GM20000 (cell line): Measurements from ENCODE around the gene PTGES3.

Experiments
- DNase-seq: peaks from one replicate; pipeline ENCODE4 v3.0.0; 2012; ENCODE audit warnings: low spot score
- TF ChIP-seq, protein P1 (sequence below): IDR thresholded peaks from 2 replicates; pipeline ENCODE4 v1.5.1; 2012; ENCODE audit warnings: mild to moderate bottlenecking, control low read depth; ENCODE audit errors: extremely low read depth, missing control alignments

Gene PTGES3

DNA sequence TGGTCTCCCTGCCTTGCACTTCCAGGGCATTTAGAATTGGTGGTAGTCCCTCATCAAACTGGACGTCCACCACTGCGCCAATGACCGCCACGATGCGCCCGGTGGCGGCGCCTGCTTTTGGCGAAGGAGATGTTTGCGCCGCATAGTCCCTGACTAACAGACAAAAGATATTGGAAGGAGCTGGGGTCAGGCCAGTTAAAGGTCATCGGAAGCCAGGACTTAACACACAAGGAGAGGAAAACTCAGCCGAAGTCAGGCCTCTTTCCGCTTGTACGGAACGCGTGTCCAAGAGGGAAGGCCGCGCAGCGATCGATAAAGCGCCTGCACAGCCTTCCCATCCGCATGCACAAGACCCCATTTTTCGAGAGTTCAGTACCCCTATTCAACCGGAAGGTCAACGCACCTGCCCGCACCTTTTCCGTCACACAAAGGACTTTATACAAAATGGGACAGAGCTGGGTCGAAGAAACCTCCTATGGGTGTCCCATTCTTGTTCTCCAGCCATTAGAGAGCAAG lies 42.8 kb downstream of the PTGES3 start:
- TF ChIP-seq, protein P1, sequence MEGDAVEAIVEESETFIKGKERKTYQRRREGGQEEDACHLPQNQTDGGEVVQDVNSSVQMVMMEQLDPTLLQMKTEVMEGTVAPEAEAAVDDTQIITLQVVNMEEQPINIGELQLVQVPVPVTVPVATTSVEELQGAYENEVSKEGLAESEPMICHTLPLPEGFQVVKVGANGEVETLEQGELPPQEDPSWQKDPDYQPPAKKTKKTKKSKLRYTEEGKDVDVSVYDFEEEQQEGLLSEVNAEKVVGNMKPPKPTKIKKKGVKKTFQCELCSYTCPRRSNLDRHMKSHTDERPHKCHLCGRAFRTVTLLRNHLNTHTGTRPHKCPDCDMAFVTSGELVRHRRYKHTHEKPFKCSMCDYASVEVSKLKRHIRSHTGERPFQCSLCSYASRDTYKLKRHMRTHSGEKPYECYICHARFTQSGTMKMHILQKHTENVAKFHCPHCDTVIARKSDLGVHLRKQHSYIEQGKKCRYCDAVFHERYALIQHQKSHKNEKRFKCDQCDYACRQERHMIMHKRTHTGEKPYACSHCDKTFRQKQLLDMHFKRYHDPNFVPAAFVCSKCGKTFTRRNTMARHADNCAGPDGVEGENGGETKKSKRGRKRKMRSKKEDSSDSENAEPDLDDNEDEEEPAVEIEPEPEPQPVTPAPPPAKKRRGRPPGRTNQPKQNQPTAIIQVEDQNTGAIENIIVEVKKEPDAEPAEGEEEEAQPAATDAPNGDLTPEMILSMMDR = no peak
- DNase-seq = no peak

DNA sequence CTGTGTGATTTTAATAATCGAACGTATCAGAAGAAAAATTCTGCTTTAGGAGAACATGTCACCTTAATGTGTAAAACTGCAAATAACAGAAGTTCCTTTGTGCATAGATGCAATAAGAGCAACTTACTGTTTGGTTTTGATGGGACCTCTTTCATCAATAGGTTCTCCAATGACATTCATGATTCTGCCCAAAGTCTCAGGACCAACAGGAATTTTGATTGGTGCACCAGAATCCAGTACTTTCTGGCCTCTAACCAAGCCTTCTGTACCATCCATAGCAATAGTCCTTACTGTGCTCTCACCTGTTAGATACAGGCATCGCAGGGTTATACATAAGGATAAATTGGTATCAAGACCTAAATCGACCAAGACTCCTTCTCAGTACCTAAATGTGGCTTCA lies 43.4 kb downstream of the PTGES3 start:
- TF ChIP-seq, protein P1 = no peak
- no peak for DNase-seq

DNA sequence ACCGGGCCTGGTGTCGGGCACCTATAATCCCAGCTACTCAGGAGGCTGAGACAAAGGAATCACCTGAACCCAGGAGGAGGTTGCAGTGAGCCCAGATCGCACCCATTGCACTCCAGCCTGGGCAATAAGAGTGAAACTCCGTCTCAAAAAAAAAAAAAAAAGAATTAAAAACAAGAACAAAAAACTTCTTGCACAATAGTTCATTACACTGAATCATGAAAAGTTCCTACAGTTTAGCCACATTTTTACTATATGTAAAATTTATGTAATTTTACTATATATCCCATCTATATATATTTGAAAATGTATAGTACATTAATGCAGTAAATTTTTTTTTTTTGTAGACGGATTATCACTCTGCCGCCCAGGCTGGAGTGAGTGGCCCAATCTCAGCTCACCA lies 46.9 kb downstream of the PTGES3 start:
- TF ChIP-seq, protein P1 = no peak

DNA sequence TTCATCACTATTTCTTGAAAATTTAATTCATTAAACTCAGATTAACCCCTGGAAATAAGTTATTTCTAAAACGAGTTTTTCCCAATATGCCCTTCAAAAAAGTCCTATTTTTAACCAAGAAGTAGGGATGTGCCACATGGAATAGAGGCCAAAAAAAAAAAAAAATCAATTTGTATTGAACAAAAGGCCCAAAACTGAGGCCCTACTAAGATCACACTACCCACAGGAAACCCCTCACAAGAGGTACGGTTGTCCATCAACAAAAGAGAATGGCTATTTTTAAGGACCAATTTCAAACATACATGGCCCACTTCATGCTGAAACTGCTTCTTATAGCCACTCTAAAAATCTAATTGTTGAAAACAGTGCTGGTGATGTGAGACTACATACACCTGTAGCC lies 50.5 kb downstream of the PTGES3 start:
- DNase-seq = no peak
- TF ChIP-seq, protein P1 = no peak

More for the DNA sequence above, 46.9 kb downstream of the PTGES3 start:
- DNase-seq = no peak

DNA sequence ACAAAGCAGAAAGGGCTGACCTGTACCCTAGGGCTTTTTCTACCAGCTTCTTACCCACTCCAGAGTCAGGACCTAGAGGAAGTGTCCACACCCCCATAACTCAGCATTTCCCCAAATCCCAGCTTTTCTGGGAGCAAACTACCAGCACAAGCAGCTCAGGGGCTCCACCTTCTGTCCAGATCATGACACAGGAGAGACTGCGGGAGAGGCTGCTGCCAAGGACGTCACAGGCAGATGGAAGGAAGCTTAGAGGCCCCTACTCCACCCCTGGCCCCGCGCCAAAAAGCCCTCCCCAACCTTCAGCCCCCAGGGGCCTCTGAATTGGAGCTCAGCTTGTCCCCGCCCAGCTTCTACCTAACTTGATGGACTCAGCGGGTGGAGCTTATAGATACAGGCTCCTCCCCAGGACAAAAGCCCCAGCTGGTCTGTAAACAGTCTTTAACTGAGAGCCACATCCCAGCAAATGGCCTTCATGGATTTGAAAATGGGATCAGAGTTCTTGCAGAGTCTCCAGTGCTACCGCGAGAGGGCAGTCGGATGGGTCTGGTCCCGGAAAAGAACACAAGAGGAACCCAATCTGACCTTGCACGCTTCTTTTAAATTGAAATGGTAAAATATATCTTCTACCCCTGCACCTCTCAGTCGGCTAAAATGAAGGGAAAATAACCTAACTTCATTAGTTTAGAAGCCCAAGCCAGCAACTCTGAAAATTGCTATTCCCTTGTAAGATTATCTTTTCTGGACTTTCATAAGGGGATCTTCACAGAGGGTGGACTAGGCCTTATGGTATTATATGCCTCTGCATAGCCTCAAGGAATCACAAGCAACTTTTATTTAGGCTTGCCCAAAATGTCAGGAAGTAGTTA lies 51.2 kb downstream of the PTGES3 start:
- TF ChIP-seq, protein P1 = peak; percentile 69
- peak; percentile 92 for DNase-seq

DNA sequence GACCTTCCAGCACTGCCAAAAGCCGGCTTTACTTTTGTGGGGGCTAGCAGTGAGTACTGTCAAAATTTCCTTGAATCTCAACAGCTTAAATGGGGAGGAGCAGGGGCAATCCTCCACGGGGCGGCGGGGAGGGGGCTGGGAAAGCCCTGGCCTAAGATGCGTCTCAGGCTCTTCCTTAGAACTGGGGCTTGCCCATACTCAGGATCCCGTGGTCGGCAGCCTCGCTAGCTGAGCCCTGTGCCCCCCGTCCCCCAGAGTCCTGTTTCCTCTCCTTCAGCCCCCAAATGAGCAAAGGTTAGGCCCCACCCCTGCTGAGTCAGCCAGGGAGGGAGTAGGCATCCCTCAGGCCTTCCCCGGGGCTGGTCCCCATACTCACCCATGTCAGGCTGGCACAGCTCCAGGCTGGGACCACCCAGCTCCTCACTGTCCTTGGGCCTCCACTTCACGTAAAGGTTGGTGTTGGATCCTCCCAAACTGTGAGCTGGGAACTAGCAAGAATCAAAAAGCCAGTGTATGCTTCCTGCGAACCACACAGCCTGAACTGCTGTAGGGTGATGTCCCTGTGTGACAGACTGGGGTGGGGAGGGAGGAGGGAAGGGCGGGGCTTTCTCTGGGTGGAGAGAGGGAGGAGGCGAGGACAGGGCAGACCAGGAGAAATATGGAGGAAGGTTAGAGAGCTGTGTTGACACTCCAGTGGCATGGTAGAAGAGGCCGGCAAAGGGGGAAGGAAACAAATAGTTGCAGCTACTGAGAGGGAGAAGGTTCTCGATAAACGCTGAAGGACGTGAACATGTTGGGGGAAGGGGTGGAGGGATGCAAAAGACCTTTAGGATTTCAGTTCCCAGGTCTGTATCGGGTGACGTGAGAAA lies 52.0 kb downstream of the PTGES3 start:
- TF ChIP-seq, protein P1 = no peak
- peak; percentile 87 for DNase-seq
